ENCODE data around the gene ALDH3B1.
A peak's percentile ranks its signal among the peaks of the same experiment; 100 is the strongest.

ALDH3B1 gene

GRCh38 chr11:68032997-68033707, 23.0 kb downstream of the ALDH3B1 start:
- no peak for DNase-seq

GRCh38 chr11:68033708-68034045, 23.6 kb downstream of the ALDH3B1 start:
- no peak for DNase-seq

GRCh38 chr11:68035266-68035876, 25.2 kb downstream of the ALDH3B1 start:
- DNase-seq, result no peak

- DNase-seq, result no peak
Observed at GRCh38 chr11:68036141-68036716, 26.1 kb downstream of the ALDH3B1 start.

GRCh38 chr11:68036717-68037239, 26.7 kb downstream of the ALDH3B1 start:
- DNase-seq, result no peak

GRCh38 chr11:68037411-68038225, 27.5 kb downstream of the ALDH3B1 start:
- DNase-seq, result no peak

- DNase-seq, result no peak
Observed at GRCh38 chr11:68038226-68038717, 28.1 kb downstream of the ALDH3B1 start.

GRCh38 chr11:68038718-68039525, 28.8 kb downstream of the ALDH3B1 start, which contains the start of gene TCIRG1:
TCIRG1 (plus strand) TSS chr11:68039025; CDS start chr11:68041272, 2,247 bp downstream.
- peak; percentile 87 for DNase-seq

GRCh38 chr11:68039526-68040086, 29.5 kb downstream of the ALDH3B1 start:
- DNase-seq, result no peak

GRCh38 chr11:68040101-68040956, 30.2 kb downstream of the ALDH3B1 start:
- peak; percentile 77 for DNase-seq

- no peak for DNase-seq
Observed at GRCh38 chr11:68040957-68041591, 30.9 kb downstream of the ALDH3B1 start.

- DNase-seq, result no peak
Observed at GRCh38 chr11:68041617-68042218, 31.6 kb downstream of the ALDH3B1 start.

GRCh38 chr11:68042219-68043028, 32.3 kb downstream of the ALDH3B1 start:
- no peak for DNase-seq

GRCh38 chr11:68043029-68043348, 32.9 kb downstream of the ALDH3B1 start:
- no peak for DNase-seq

- no peak for DNase-seq
Observed at GRCh38 chr11:68043349-68044144, 33.4 kb downstream of the ALDH3B1 start.

- DNase-seq, result no peak
Observed at GRCh38 chr11:68044145-68044813, 34.2 kb downstream of the ALDH3B1 start.

GRCh38 chr11:68044898-68045351, 34.8 kb downstream of the ALDH3B1 start:
- no peak for DNase-seq
